Activated CD4-positive, alpha-beta memory T cell treated with anti-CD3 and anti-CD28 coated beads, Interleukin-2, amount 10 ng/mL, durations not matched to agents 7 days and 5 days (primary cell): ENCODE measurements around the gene AARSD1. TPM values are rescaled to one million over a fixed set of nuclear protein-coding genes. Genes with fewer than 3 reads are reported as not detected.
"Not testable (repeated sequence)": the region's sequence is repeated elsewhere in the genome, so short reads cannot be mapped to it uniquely, and the experiment has no call there.

Experiments used
- CTCF ChIA-PET: fragments of 350-600 bp; sonication (Branson Sonifier 250); formaldehyde crosslinking; loops from one replicate; lab custom pipeline; 2021; ENCODE audit warnings: antibody characterized with exemption, inconsistent platforms; lab: Charles Lee
- POLR2A ChIA-PET: fragments of 350-600 bp; sonication (Branson Sonifier 250); formaldehyde crosslinking; loops from one replicate; lab custom pipeline; 2021; ENCODE audit warnings: antibody characterized with exemption; lab: Charles Lee
- DNase-seq: peaks from one replicate; pipeline ENCODE4 v3.0.0-alpha.2; 2020
- H3K27ac Mint-ChIP-seq: one replicate; pipeline ENCODE4 v1.8.0; 2021; ENCODE audit warnings: mild to moderate bottlenecking, mixed read lengths
- H3K27me3 Mint-ChIP-seq: one replicate; pipeline ENCODE4 v1.8.0; 2021; ENCODE audit warnings: mixed read lengths
- H3K36me3 Mint-ChIP-seq: one replicate; pipeline ENCODE4 v1.8.0; 2021; ENCODE audit warnings: low read depth, mixed read lengths
- H3K4me1 Mint-ChIP-seq: one replicate; pipeline ENCODE4 v1.8.0; 2021; ENCODE audit warnings: mixed read lengths
- H3K4me3 Mint-ChIP-seq: one replicate; pipeline ENCODE4 v1.8.0; 2021; ENCODE audit warnings: mild to moderate bottlenecking, mixed read lengths
- H3K9me3 Mint-ChIP-seq: one replicate; pipeline ENCODE4 v1.8.0; 2021; ENCODE audit warnings: mixed read lengths
- total RNA-seq, 2 experiments: library from RNA; stranded (reverse); gene quantifications; one replicate each; pipeline ENCODE4 v1.2.3, GENCODE V29; 2021

The AARSD1 gene, protein sequence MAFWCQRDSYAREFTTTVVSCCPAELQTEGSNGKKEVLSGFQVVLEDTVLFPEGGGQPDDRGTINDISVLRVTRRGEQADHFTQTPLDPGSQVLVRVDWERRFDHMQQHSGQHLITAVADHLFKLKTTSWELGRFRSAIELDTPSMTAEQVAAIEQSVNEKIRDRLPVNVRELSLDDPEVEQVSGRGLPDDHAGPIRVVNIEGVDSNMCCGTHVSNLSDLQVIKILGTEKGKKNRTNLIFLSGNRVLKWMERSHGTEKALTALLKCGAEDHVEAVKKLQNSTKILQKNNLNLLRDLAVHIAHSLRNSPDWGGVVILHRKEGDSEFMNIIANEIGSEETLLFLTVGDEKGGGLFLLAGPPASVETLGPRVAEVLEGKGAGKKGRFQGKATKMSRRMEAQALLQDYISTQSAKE
- 10 to 100 TPM; 27.9 to 28.5 TPM for total RNA-seq

GRCh38 chr17:42964161-42964932 lies at the start of gene AARSD1:
TSS of gene AARSD1 (minus strand) at chr17:42964454. CDS start at chr17:42964440, 14 bp downstream.
- ChIA-PET CTCF (interaction anchor here (0.5 to 1.8 kb wide), 3 partner anchors 34 to 1282 kb away, joined by 3 to 8 read pairs (median 3); partner anchors contain the start of gene RPL27), POLR2A (interaction anchor here (0.7 to 2.0 kb wide), 9 partner anchors 10 to 351 kb away, joined by 3 to 11 read pairs (median 3); partner anchors contain the start of genes BECN1, NBR1, PSME3 and RPL27)
- H3K4me1 Mint-ChIP-seq, result peaks cover 22% of the 10 kb centered on the region
- H3K36me3 Mint-ChIP-seq, result peaks cover 23% of the 10 kb centered on the region
- peak; percentile 92 for DNase-seq
- no peaks in the 10 kb centered on the region for H3K27me3 Mint-ChIP-seq
- H3K27ac Mint-ChIP-seq, result peak within 1 kb of the TSS; percentile 82
- peak within 1 kb of the TSS; percentile 87 for H3K4me3 Mint-ChIP-seq
- H3K9me3 Mint-ChIP-seq, result no peaks in the 10 kb centered on the region

DNA sequence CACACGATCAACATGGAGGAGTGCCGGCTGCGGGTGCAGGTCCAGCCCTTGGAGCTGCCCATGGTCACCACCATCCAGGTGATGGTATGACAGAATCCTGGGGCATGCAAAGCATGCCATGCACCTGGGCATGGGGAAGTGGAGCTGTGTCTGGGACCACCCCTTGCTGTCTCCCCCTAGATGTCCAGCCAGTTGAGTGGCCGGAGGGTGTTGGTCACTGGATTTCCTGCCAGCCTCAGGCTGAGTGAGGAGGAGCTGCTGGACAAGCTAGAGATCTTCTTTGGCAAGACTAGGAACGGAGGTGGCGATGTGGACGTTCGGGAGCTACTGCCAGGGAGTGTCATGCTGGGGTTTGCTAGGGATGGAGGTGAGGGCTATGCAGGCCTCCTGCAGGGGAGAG lies 49.0 kb upstream of the AARSD1 start:
- Mint-ChIP-seq H3K9me3 (no peaks in the 10 kb centered on the region), H3K4me3 (no peak overlapping the region), H3K36me3 (peaks cover 51% of the 10 kb centered on the region), H3K4me1 (peaks cover 29% of the 10 kb centered on the region), H3K27me3 (no peaks in the 10 kb centered on the region), H3K27ac (no peak overlapping the region)
- ChIA-PET CTCF (no interaction called here), POLR2A (interaction anchor here (8.1 kb wide), 1 partner anchor 15 kb away, joined by 103 read pairs; the partner anchor contains the start of gene RPL27)
- DNase-seq, result no peak

DNA sequence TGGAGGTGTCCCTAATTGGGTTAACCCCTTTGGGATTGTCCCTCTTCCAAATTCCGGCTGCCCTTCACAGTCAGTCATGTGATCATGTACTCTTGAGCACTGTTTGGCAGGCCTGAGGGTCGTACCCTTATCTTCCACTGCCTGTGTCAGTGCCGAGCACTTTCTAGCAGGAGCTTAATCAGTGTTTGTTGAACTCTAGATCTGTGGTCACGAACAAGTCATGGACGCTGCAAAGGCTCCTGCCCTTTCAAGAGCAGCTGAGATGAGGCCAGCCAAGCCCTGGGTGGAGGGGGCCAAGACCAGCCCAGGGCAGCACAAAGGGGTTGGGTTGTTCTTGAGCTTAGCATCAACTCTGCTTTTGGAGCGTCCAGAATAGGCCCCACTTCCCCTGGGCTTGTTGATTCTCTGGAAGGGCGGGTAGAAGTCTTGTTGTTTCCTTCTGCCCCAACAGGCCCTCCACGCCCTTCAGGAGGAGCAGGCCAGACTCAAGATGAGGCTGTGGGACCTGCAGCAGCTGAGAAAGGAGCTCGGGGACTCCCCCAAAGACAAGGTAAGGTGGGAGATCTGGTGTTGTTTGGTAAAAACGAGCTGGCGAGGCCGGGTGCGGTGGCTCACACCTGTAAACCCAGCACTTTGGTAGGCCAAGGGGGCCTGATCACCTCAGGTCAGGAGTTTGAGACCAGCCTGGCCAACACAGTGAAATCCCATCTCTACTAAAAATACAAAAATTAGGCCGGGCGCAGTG lies 47.6 kb upstream of the AARSD1 start:
- no peak overlapping the region for H3K4me3 Mint-ChIP-seq
- no peak for DNase-seq
- peaks cover 53% of the 10 kb centered on the region for H3K36me3 Mint-ChIP-seq
- peaks cover 25% of the 10 kb centered on the region for H3K4me1 Mint-ChIP-seq
- H3K9me3 Mint-ChIP-seq, result no peaks in the 10 kb centered on the region
- POLR2A ChIA-PET, result interaction anchor here (2.0 to 8.1 kb wide), 2 partner anchors 14 to 303 kb away, joined by 6 to 103 read pairs; partner anchors contain the start of gene RPL27
- CTCF ChIA-PET, result interaction anchor here (0.9 kb wide), 1 partner anchor 112 kb away, joined by 3 read pairs; no protein-coding TSS in a partner anchor
- no peak overlapping the region for H3K27ac Mint-ChIP-seq
- H3K27me3 Mint-ChIP-seq, result no peaks in the 10 kb centered on the region

DNA sequence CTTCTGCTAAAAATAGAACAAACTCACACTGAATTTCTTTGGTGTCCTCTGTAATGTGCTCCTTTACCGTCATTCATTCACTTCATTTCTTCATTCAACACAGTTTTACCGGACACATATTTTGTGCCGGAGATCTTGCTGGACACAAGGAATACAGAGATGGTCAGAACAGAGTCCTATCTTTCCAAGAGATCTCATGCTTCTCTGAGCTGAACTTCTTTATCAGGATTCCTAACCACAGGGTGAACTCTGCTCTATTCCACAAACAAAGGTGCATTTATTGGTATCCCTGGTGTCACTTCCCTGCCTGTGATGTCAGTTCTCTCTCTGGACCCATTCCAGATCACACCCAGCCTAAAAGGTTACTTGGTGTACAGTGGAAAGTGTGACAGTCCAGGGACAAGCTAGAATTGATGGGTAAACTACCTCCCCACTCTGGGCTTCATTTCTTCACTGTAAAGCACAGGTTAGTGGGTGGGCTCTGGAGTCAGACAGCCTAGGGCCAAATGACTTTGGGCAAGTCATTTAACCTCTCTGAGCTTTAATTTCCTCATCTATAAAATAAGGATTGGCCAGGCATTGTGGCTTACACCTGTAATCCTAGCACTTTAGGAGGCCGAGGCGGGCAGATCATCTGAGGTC lies 46.5 kb upstream of the AARSD1 start:
- H3K36me3 Mint-ChIP-seq, result peaks cover 57% of the 10 kb centered on the region
- H3K27me3 Mint-ChIP-seq, result no peaks in the 10 kb centered on the region
- DNase-seq, result no peak
- H3K4me3 Mint-ChIP-seq, result no peak overlapping the region
- CTCF ChIA-PET, result interaction anchor here (0.9 to 1.0 kb wide), 2 partner anchors 13 to 113 kb away, joined by 3 read pairs; partner anchors contain the start of gene RPL27
- no peaks in the 10 kb centered on the region for H3K9me3 Mint-ChIP-seq
- H3K4me1 Mint-ChIP-seq, result peaks cover 30% of the 10 kb centered on the region
- POLR2A ChIA-PET, result interaction anchor here (2.0 to 8.1 kb wide), 2 partner anchors 13 to 304 kb away, joined by 6 to 103 read pairs; partner anchors contain the start of gene RPL27
- peak overlapping the region; percentile 6 for H3K27ac Mint-ChIP-seq

DNA sequence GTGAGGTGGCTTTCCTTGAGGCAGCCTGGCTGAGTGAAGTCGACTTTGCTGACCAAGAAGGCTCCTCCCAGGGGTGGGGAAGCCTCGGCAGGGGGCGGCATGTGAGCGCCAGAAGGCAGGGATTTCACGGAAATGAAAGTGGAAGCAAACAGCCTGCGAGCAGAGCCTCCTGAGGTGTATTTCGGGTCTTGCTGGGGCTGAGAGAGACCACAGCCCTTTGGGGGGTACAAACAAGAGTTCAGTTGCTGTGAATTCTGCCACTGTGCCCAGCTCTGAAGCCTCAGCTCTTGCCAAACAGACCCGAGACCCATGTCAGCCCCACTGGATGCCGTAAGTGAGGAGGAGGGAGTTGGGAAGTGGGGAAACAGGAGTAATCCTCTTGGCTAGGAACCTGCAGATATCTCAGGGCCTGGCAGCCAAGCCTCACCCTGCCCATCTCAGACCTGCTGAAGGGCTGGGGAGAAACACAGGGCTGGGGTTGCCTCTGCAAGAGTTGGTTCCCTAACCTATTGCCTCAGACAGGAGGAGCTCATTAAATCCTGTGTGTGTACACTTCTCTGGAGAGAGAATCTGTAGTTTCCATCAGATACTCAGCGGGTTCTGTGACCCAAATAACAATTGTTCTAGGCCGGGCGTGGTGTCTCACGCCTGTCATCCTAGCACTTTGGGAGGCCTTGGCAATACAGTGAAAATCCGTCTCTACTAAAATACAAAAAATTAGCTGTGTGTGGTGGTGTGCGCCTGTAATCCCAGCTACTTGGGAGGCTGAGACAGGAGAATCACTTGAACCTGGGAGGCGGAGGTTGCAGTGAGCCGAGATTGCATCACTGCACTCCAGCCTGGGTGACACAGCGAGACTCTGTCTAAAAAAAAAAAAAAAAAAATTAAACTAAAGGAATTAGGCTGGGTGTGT lies 42.6 kb upstream of the AARSD1 start, which contains the start of gene IFI35:
Gene IFI35 (plus strand): TSS at position 146 of the 913 bp plus-strand sequence. CDS start 164 bp downstream, at position 310.
- POLR2A ChIA-PET, result interaction anchor here (0.6 to 8.1 kb wide), 16 partner anchors 9 to 354 kb away, joined by 3 to 103 read pairs (median 4); partner anchors contain the start of gene RPL27
- peaks cover 49% of the 10 kb centered on the region for H3K36me3 Mint-ChIP-seq
- DNase-seq, result peak; percentile 92
- H3K4me1 Mint-ChIP-seq, result peaks cover 34% of the 10 kb centered on the region
- H3K27me3 Mint-ChIP-seq, result no peaks in the 10 kb centered on the region
- H3K27ac Mint-ChIP-seq, result peak within 1 kb of the TSS; percentile 100
- no peaks in the 10 kb centered on the region for H3K9me3 Mint-ChIP-seq
- CTCF ChIA-PET, result interaction anchor here (0.5 to 2.1 kb wide), 7 partner anchors 9 to 308 kb away, joined by 3 to 24 read pairs (median 3); partner anchors contain the start of genes BECN1 and RPL27
- H3K4me3 Mint-ChIP-seq, result peak within 1 kb of the TSS; percentile 100

- H3K36me3 Mint-ChIP-seq, result peaks cover 60% of the 10 kb centered on the region
- peak overlapping the region; percentile 52 for H3K27ac Mint-ChIP-seq
- no peaks in the 10 kb centered on the region for H3K9me3 Mint-ChIP-seq
These were observed 39.4 kb upstream of the AARSD1 start for GRCh38 chr17:43003542-43004172.

GRCh38 chr17:43000894-43001293 lies 36.6 kb upstream of the AARSD1 start:
- H3K4me3 Mint-ChIP-seq, CTCF ChIA-PET, DNase-seq, H3K27ac Mint-ChIP-seq, POLR2A ChIA-PET, H3K9me3 Mint-ChIP-seq, H3K27me3 Mint-ChIP-seq: not testable (repeated sequence)
- H3K36me3 Mint-ChIP-seq, result peaks cover 54% of the 10 kb centered on the region
- H3K4me1 Mint-ChIP-seq, result peaks cover 38% of the 10 kb centered on the region

More at GRCh38 chr17:43003542-43004172, 39.4 kb upstream of the AARSD1 start:
- H3K27me3 Mint-ChIP-seq, result no peaks in the 10 kb centered on the region
- H3K4me3 Mint-ChIP-seq, result no peak overlapping the region
- ChIA-PET POLR2A (interaction anchor here (0.9 kb wide), 1 partner anchor 312 kb away, joined by 3 read pairs; no protein-coding TSS in a partner anchor), CTCF (no interaction called here)
- no peak for DNase-seq
- peaks cover 39% of the 10 kb centered on the region for H3K4me1 Mint-ChIP-seq

- Mint-ChIP-seq H3K36me3 (peaks cover 59% of the 10 kb centered on the region), H3K4me1 (peaks cover 38% of the 10 kb centered on the region), H3K27me3 (no peaks in the 10 kb centered on the region), H3K4me3 (peak overlapping the region; percentile 94), H3K27ac (peak overlapping the region; percentile 96), H3K9me3 (no peaks in the 10 kb centered on the region)
- no peak for DNase-seq
- ChIA-PET POLR2A (interaction anchor here (0.9 to 3.4 kb wide), 28 partner anchors 11 to 485 kb away, joined by 3 to 103 read pairs (median 14); partner anchors contain the start of genes AARSD1, BECN1, BRCA1 and DHX8), CTCF (interaction anchor here (1.0 to 2.9 kb wide), 8 partner anchors 12 to 1071 kb away, joined by 3 to 22 read pairs (median 4); partner anchors contain the start of genes BECN1, G6PC3, PSMC3IP and RUNDC1)
These were observed 34.8 kb upstream of the AARSD1 start for GRCh38 chr17:42999003-42999525.

GRCh38 chr17:42997984-42998938 lies 34.0 kb upstream of the AARSD1 start, which contains the start of gene RPL27:
TSS of gene RPL27 (plus strand) at chr17:42998419. CDS start at chr17:42998751, 332 bp downstream.
- ChIA-PET CTCF (interaction anchor here (0.7 to 2.9 kb wide), 30 partner anchors 8 to 1072 kb away, joined by 3 to 24 read pairs (median 4); partner anchors contain the start of genes AARSD1, BECN1, COA3 and DHX8), POLR2A (interaction anchor here (0.6 to 3.4 kb wide), 43 partner anchors 11 to 1133 kb away, joined by 3 to 103 read pairs (median 7); partner anchors contain the start of genes AARSD1, BECN1, BRCA1 and DHX8)
- H3K4me1 Mint-ChIP-seq, result peaks cover 35% of the 10 kb centered on the region
- H3K36me3 Mint-ChIP-seq, result peaks cover 58% of the 10 kb centered on the region
- no peaks in the 10 kb centered on the region for H3K27me3 Mint-ChIP-seq
- peak; percentile 98 for DNase-seq
- peak within 1 kb of the TSS; percentile 94 for H3K4me3 Mint-ChIP-seq
- H3K9me3 Mint-ChIP-seq, result no peaks in the 10 kb centered on the region
- peak within 1 kb of the TSS; percentile 96 for H3K27ac Mint-ChIP-seq
